ENCODE results near the gene FNTB.

GRCh38 chr14:64940336-64940910, 46.3 kb upstream of the FNTB start:
- TF ChIP-seq POLR2A (IDR thresholded peaks at IDR 0.05): no peak
- TF ChIP-seq CTCF (IDR thresholded peaks at IDR 0.05): no peak

Measured in lower leg skin (tissue), 3 donors.